ENCODE results near the gene NPIPA5. TPM values are rescaled to one million over a fixed set of nuclear protein-coding genes. Genes with fewer than 3 reads are reported as not detected.
A peak's percentile ranks its signal among the peaks of the same experiment; 100 is the strongest.
"Not testable (repeated sequence)": the region's sequence is repeated elsewhere in the genome, so short reads cannot be mapped to it uniquely, and the experiment has no call there.

The NPIPA5 gene
- total RNA-seq, 3 donors from 2014 or later, result 5.4 to 49.7 (median 11.0) TPM

- Histone ChIP-seq H3K9me3 (no peaks in the 10 kb centered on the region), H3K4me3 (no peak overlapping the region), H3K4me1 (ENCODE audit: low read depth) (no peaks in the 10 kb centered on the region), H3K36me3 (ENCODE audit: low read depth) (no peaks in the 10 kb centered on the region)
- TF ChIP-seq CTCF (IDR thresholded peaks at IDR 0.05), result no peak
- ATAC-seq (no peak), DNase-seq (no peak)
- intact Hi-C loops (cut with DNase I, micrococcal nuclease), result no loop called here
Observed at GRCh38 chr16:15417197-15417596, 39.1 kb upstream of the NPIPA5 start.

DNA sequence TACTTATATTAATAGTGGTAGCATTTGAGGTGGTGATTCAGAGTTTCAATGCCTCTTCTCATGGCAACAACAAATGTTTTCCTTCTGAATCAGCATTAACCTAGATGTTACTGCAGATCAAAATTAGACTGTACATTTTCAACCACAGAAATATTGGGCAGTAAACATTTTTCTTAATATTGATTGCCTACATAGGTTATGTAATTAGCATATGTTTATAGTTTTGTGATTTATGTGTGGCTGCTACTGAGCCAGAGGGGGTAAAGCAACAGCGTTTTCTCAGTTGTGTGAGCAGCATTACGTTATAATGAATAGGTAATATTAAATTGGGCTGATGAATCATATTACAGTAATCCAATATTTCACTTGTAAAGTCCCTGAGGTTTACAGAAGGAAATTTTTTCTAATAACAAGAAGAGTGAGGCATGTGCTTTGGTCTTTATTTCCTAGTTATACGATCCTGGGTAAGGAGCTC lies 37.5 kb upstream of the NPIPA5 start:
- DNase-seq (no peak), ATAC-seq (no peak)
- no peaks in the 10 kb centered on the region for H3K4me1 ChIP-seq (ENCODE audit: low read depth)

DNA sequence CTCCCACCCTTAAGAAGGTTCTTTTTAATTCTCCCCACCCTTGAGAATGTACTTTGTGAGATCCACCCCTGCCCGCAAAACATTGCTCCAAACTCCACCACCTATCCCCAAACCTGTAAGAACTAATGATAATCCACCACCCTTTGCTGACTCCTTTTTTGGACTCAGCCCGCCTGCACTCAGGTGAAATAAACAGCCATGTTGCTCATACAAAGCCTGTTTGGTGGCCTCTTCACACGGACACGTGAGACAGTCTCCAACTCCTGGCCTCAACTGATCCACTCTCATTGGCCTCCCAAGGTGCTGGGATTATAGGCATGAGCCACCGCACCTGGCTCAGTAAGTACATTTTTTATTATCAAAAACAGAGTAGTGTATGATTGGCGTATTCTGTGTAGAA lies 31.4 kb upstream of the NPIPA5 start:
- ATAC-seq; intact Hi-C loops (cut with DNase I, micrococcal nuclease); H3K4me3 ChIP-seq; H3K4me1 ChIP-seq (ENCODE audit: low read depth); DNase-seq; H3K36me3 ChIP-seq (ENCODE audit: low read depth); H3K9me3 ChIP-seq: not testable (repeated sequence)

More for the DNA sequence above, 37.5 kb upstream of the NPIPA5 start:
- intact Hi-C loops (cut with DNase I, micrococcal nuclease), result no loop called here
- TF ChIP-seq CTCF (IDR thresholded peaks at IDR 0.05), result no peak
- H3K9me3 ChIP-seq, result no peaks in the 10 kb centered on the region
- no peak overlapping the region for H3K4me3 ChIP-seq
- H3K36me3 ChIP-seq (ENCODE audit: low read depth), result no peaks in the 10 kb centered on the region

DNA sequence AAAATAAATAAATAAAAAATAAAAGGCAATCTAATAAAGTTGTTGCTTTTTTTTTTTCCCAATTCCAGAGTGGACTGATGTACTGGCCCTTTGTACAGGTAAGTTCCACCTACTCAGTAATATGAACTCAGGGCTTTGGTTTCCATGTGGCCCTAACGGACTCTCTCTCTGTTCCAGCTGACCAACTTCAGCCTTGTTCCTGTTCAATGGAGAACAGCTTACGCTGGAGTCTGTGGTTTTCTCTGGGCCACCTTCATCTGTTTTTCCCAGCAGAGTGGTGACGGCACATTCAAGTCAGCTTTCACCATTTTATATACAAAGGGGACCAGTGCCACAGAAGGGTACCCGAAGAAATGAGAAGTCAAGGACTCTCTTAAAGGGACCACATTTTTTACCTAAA lies 29.7 kb upstream of the NPIPA5 start:
- H3K4me3 ChIP-seq; H3K9me3 ChIP-seq; DNase-seq; H3K4me1 ChIP-seq (ENCODE audit: low read depth); ATAC-seq; H3K36me3 ChIP-seq (ENCODE audit: low read depth); intact Hi-C loops (cut with DNase I, micrococcal nuclease): not testable (repeated sequence)

DNA sequence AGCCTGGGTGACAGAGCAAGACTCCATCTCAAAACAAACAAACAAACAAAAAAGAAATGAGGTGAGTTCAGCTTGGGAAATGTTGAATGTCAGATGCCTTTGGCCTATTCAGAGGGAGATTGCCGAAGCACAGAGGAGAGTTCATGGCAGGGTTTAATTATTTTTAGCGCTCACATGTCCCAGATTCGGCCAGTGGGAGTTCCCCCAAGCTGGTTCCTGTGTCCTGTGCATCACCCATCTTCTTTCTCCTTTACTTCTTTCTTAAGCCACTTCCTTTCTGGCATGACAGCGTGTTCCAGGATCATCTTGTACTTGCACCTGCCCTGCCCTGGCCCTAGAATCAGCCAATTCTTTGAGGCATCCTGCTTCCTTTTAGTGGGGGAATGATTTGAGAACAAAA lies 26.7 kb upstream of the NPIPA5 start:
- Histone ChIP-seq H3K4me3 (no peak overlapping the region), H3K4me1 (ENCODE audit: low read depth) (no peaks in the 10 kb centered on the region)
- peak in 1 of 3 donors; percentile 8 for DNase-seq

GRCh38 chr16:15404091-15404490 lies 26.0 kb upstream of the NPIPA5 start:
- H3K9me3 ChIP-seq; H3K36me3 ChIP-seq (ENCODE audit: low read depth); H3K4me1 ChIP-seq (ENCODE audit: low read depth); H3K4me3 ChIP-seq; intact Hi-C loops (cut with DNase I, micrococcal nuclease); DNase-seq; ATAC-seq: not testable (repeated sequence)

More for the DNA sequence above, 26.7 kb upstream of the NPIPA5 start:
- intact Hi-C loops (cut with DNase I, micrococcal nuclease), result no loop called here
- Histone ChIP-seq H3K9me3 (no peaks in the 10 kb centered on the region), H3K36me3 (ENCODE audit: low read depth) (no peaks in the 10 kb centered on the region)
- no peak for ATAC-seq
- TF ChIP-seq CTCF (IDR thresholded peaks at IDR 0.05), result no peak

DNA sequence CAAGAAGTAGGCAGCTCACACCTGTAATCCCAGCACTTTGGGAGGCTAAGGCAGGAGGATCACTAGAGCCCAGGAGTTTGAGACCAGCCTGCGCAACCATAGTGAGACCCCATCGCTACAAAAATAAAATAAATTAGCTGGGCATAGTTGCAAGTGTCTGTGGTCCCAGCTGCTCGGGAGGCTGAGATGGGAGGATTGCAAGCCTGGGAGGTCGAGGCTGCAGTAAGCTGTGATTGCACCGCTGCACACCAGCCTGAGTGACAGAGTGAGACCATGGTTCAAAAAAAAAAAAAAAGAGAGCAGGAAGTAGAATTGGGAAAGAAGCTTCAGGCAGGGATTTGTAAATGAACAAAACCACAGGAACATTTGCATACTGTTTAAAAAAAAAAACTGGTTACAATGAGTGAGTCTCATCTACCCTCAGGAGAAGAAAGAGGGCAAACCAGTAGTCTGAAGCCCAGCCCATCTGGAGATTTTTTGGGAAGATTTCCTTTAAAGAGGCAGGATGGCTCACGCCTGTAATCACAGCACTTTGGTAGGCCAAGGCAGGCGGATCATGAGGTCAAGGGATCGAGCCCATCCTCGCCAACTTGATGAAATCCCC lies 25.4 kb upstream of the NPIPA5 start:
- Histone ChIP-seq H3K36me3 (ENCODE audit: low read depth) (no peaks in the 10 kb centered on the region), H3K4me3 (no peak overlapping the region), H3K4me1 (ENCODE audit: low read depth) (no peaks in the 10 kb centered on the region), H3K9me3 (no peaks in the 10 kb centered on the region)
- ATAC-seq (no peak), DNase-seq (no peak)
- intact Hi-C loops (cut with DNase I, micrococcal nuclease), result no loop called here
- no peak for TF ChIP-seq CTCF (IDR thresholded peaks at IDR 0.05)

All from mucosa of descending colon (tissue), 3 donors.